H1 (cell line): ENCODE results near the gene RNF125. TPM values are rescaled to one million over a fixed set of nuclear protein-coding genes. Genes with fewer than 3 reads are reported as not detected.

Source experiments
- CTCF ChIA-PET: fragments of 300-600 bp; sonication (Branson Sonifier 250); formaldehyde crosslinking; loops from one replicate; lab custom pipeline; 2021; ENCODE audit not compliant: partially characterized antibody; lab: Charles Lee
- POLR2A ChIA-PET: fragments of 300-600 bp; sonication (Branson Sonifier 250); formaldehyde crosslinking; loops from one replicate; lab custom pipeline; 2021; ENCODE audit warnings: inconsistent platforms; ENCODE audit not compliant: partially characterized antibody; lab: Charles Lee
- DNase-seq, 2 experiments: peaks; one replicate each; pipeline versions ENCODE4 v3.0.0 to v3.0.0-alpha.2; 2010 to 2022; ENCODE audit warnings: low spot score in 2 of 2, low read depth in 1 of 2, mixed read lengths in 1 of 2
- FAIRE-seq: peaks from 2 replicates; lab custom pipeline; 2011; peaks lifted over from hg19 to GRCh38; lab: Jason Lieb, UNC
- H2AFZ ChIP-seq: 2 replicates; pipeline ENCODE4 v1.8.1; 2012; ENCODE audit warnings: low read length, inconsistent platforms
- H2AK5ac ChIP-seq: 2 replicates; pipeline ENCODE4 v1.6.1; 2013; ENCODE audit warnings: low read depth, low read length
- H2BK120ac ChIP-seq: replicated peaks from 2 replicates; pipeline ENCODE3; 2013; ENCODE audit warnings: low read depth, low read length, inconsistent platforms
- H2BK12ac ChIP-seq: 2 replicates; pipeline ENCODE4 v1.6.1; 2013; ENCODE audit warnings: low read depth, low read length
- H2BK15ac ChIP-seq: 2 replicates; pipeline ENCODE4 v1.6.1; 2013; ENCODE audit warnings: low read length
- H2BK20ac ChIP-seq: 2 replicates; pipeline ENCODE4 v1.6.1; 2013; ENCODE audit warnings: low read length
- H2BK5ac ChIP-seq: 2 replicates; pipeline ENCODE4 v1.6.1; 2013; ENCODE audit warnings: low read depth, low read length
- H3K14ac ChIP-seq: 2 replicates; pipeline ENCODE4 v1.6.1; 2013; ENCODE audit warnings: inconsistent platforms; ENCODE audit not compliant: insufficient read length
- H3K18ac ChIP-seq: 2 replicates; pipeline ENCODE4 v1.6.1; 2013; ENCODE audit warnings: low read length; ENCODE audit errors: extremely low read depth
- H3K23ac ChIP-seq: 2 replicates; pipeline ENCODE4 v1.6.1; 2013; ENCODE audit warnings: inconsistent platforms; ENCODE audit not compliant: insufficient read length
- H3K23me2 ChIP-seq: 2 replicates; pipeline ENCODE4 v1.6.1; 2013; ENCODE audit warnings: low read depth, low read length
- H3K27ac ChIP-seq: 2 replicates; pipeline ENCODE4 v1.6.1; 2011; ENCODE audit warnings: low read depth, low read length, inconsistent platforms
- H3K27me3 ChIP-seq, 4 experiments: replicated peaks in 1 of 4; 1 replicate in 1 of 4; 2 replicates in 3 of 4; pipeline versions ENCODE4 v1.6.1 to v1.8.1; 2011 to 2013; ENCODE audit warnings: low read length in 3 of 4, mild to moderate bottlenecking in 3 of 4, inconsistent platforms in 2 of 4, mixed read lengths in 2 of 4, moderate library complexity in 1 of 4; ENCODE audit not compliant: control insufficient read depth in 3 of 4, insufficient read depth in 3 of 4; ENCODE audit errors: extremely low read depth in 1 of 4
- H3K36me3 ChIP-seq, 4 experiments: 2 replicates each; pipeline versions ENCODE4 v1.6.1 to v1.8.1; 2011 to 2013; ENCODE audit warnings: mild to moderate bottlenecking in 4 of 4, low read length in 3 of 4, moderate library complexity in 2 of 4, control low read depth in 1 of 4, inconsistent platforms in 1 of 4; ENCODE audit not compliant: insufficient read depth in 4 of 4, control insufficient read depth in 2 of 4
- H3K4ac ChIP-seq: replicated peaks from 2 replicates; pipeline ENCODE3; 2013; ENCODE audit warnings: low read length, low read depth, mixed read lengths, inconsistent platforms; ENCODE audit not compliant: insufficient read length
- H3K4me1 ChIP-seq, 4 experiments: replicated peaks in 1 of 4; 1 replicate in 1 of 4; 2 replicates in 3 of 4; pipeline versions ENCODE4 v1.6.1 to v1.8.1; 2011 to 2013; ENCODE audit warnings: low read length in 3 of 4, inconsistent platforms in 2 of 4, mixed read lengths in 1 of 4; ENCODE audit not compliant: insufficient read depth in 4 of 4, control insufficient read depth in 3 of 4
- H3K4me2 ChIP-seq, 2 experiments: 2 replicates each; pipeline versions ENCODE4 v1.6.1 to v1.8.1; 2011 to 2013; ENCODE audit warnings: low read depth in 2 of 2, low read length in 2 of 2, control low read depth in 1 of 2, inconsistent platforms in 1 of 2, mild to moderate bottlenecking in 1 of 2; ENCODE audit not compliant: insufficient read depth in 1 of 2
- H3K4me3 ChIP-seq, 4 experiments: fragments of 200-600, 300-600 bp in 1 of 4; sonication (generic), shearing (Covaris generic), sonication (Bioruptor Twin) in 1 of 4; 2 replicates each; pipeline versions ENCODE4 v1.5.1 to v1.8.1; 2011 to 2016; ENCODE audit warnings: low read length in 4 of 4, low read depth in 3 of 4, control low read depth in 2 of 4, inconsistent platforms in 2 of 4, mild to moderate bottlenecking in 2 of 4, mixed read lengths in 1 of 4, moderate library complexity in 1 of 4; ENCODE audit not compliant: insufficient read depth in 2 of 4; ENCODE audit errors: extremely low read depth in 1 of 4
- H3K56ac ChIP-seq: replicated peaks from 2 replicates; pipeline ENCODE3; 2013; ENCODE audit warnings: low read depth, mild to moderate bottlenecking, mixed read lengths, low read length, inconsistent platforms; ENCODE audit not compliant: insufficient read length
- H3K79me1 ChIP-seq: 2 replicates; pipeline ENCODE4 v1.6.1; 2013; ENCODE audit warnings: low read depth, low read length, control low read depth
- H3K79me2 ChIP-seq, 2 experiments: 2 replicates each; pipeline versions ENCODE4 v1.6.1 to v1.8.1; 2012 to 2013; ENCODE audit warnings: low read length in 2 of 2, mild to moderate bottlenecking in 2 of 2, inconsistent platforms in 1 of 2; ENCODE audit not compliant: insufficient read depth in 2 of 2, control insufficient read depth in 1 of 2
- H3K9ac ChIP-seq, 4 experiments: replicated peaks in 1 of 4; 1 replicate in 1 of 4; 2 replicates in 3 of 4; pipeline versions ENCODE4 v1.6.1 to v1.8.1; 2011 to 2013; ENCODE audit warnings: low read depth in 3 of 4, low read length in 3 of 4, control low read depth in 2 of 4, mild to moderate bottlenecking in 2 of 4, moderate library complexity in 2 of 4, inconsistent platforms in 1 of 4; ENCODE audit errors: extremely low read depth in 1 of 4
- H3K9me3 ChIP-seq, 2 experiments: 2 replicates each; pipeline versions ENCODE4 v1.6.1 to v1.8.1; 2012 to 2013; ENCODE audit warnings: mild to moderate bottlenecking in 2 of 2, moderate library complexity in 2 of 2, control low read depth in 1 of 2, inconsistent platforms in 1 of 2, low read depth in 1 of 2, low read length in 1 of 2, mixed read lengths in 1 of 2; ENCODE audit not compliant: insufficient read depth in 2 of 2
- H4K20me1 ChIP-seq, 2 experiments: replicated peaks in 1 of 2; 2 replicates each; pipeline versions ENCODE3 to v1.8.1; 2011 to 2013; ENCODE audit warnings: inconsistent platforms in 2 of 2, low read length in 2 of 2, mild to moderate bottlenecking in 1 of 2; ENCODE audit not compliant: insufficient read depth in 2 of 2, control insufficient read depth in 1 of 2
- H4K5ac ChIP-seq: 2 replicates; pipeline ENCODE4 v1.6.1; 2013; ENCODE audit warnings: low read length, low read depth, mixed read lengths, inconsistent platforms; ENCODE audit not compliant: insufficient read length
- H4K8ac ChIP-seq: 2 replicates; pipeline ENCODE4 v1.8.0; 2013; ENCODE audit warnings: mild to moderate bottlenecking, moderate library complexity, low read length, inconsistent platforms; ENCODE audit not compliant: insufficient read depth; ENCODE audit errors: extremely low read depth
- H4K91ac ChIP-seq: replicated peaks from 2 replicates; pipeline ENCODE3; 2013; ENCODE audit warnings: low read length, mixed read lengths, inconsistent platforms; ENCODE audit not compliant: insufficient read length
- ASH2L ChIP-seq: fragments of 200-600, 300-600 bp; sonication (generic); IDR thresholded peaks from one replicate; pipeline ENCODE4 v1.7.1; 2017; ENCODE audit warnings: low read length
- BCL11A ChIP-seq, 2 experiments: IDR thresholded peaks; one replicate each; pipeline ENCODE4 v1.6.1; 2011; ENCODE audit warnings: low read depth in 2 of 2, low read length in 2 of 2, mild to moderate bottlenecking in 2 of 2
- CBX8 ChIP-seq: fragments of 300-800, 300-1000 bp; sonication (generic); IDR thresholded peaks from 2 replicates; pipeline ENCODE4 v1.7.1; 2016; ENCODE audit warnings: low read depth, low read length, borderline replicate concordance
- GABPA ChIP-seq: IDR thresholded peaks from 2 replicates; pipeline ENCODE4 v1.6.1; 2011; ENCODE audit warnings: mild to moderate bottlenecking, low read length, moderate library complexity, borderline replicate concordance; ENCODE audit not compliant: insufficient read depth
- KDM4A ChIP-seq: IDR thresholded peaks from one replicate; pipeline ENCODE4 v1.7.1; 2012; ENCODE audit warnings: low read depth, mild to moderate bottlenecking, moderate library complexity, low read length, inconsistent platforms; ENCODE audit not compliant: severe bottlenecking
- MAFK ChIP-seq: IDR thresholded peaks from 2 replicates; pipeline ENCODE4 v1.6.1; 2012; ENCODE audit warnings: low read depth, mild to moderate bottlenecking, improper control_type of control experiment, low read length
- NRF1 ChIP-seq: IDR thresholded peaks from 2 replicates; pipeline ENCODE4 v1.6.1; 2011; ENCODE audit warnings: mild to moderate bottlenecking, low read depth, low read length, improper control_type of control experiment
- RFX5 ChIP-seq: IDR thresholded peaks from 2 replicates; pipeline ENCODE4 v1.6.1; 2011; ENCODE audit warnings: low read depth, low read length, improper control_type of control experiment, borderline replicate concordance
- SP2 ChIP-seq: IDR thresholded peaks from 2 replicates; pipeline ENCODE4 v1.6.1; 2012; ENCODE audit warnings: mild to moderate bottlenecking, low read length, inconsistent platforms
- ZNF274 ChIP-seq: IDR thresholded peaks from 2 replicates; pipeline ENCODE4 v1.7.0; 2012; ENCODE audit warnings: low read length, borderline replicate concordance; ENCODE audit errors: extremely low read depth
- WGBS, 2 experiments: shearing (Covaris generic) in 1 of 2; methylation state at CpG; one replicate each; pipeline versions ENCODE4 v1.1.6 to v1.1.7; 2013 to 2015; ENCODE audit warnings: low lambda C conversion rate in 2 of 2, mixed read lengths in 2 of 2, inconsistent platforms in 1 of 2, low coverage in 1 of 2, missing lambda C conversion rate in 1 of 2; ENCODE audit not compliant: insufficient replicate concordance in 2 of 2, insufficient coverage in 1 of 2, insufficient read length in 1 of 2; ENCODE audit errors: extremely low coverage in 1 of 2, missing lambda C conversion rate in 1 of 2; 5-methylcytosine and 5-hydroxymethylcytosine counted together
- polyA plus RNA-seq, 7 experiments: library from polyadenylated mRNA; depleted of rRNA in 3 of 7; stranded (reverse) in 5 of 7; unstranded in 2 of 7; fragments of >200 nt in 5 of 7; fragments of 200-250 nt in 2 of 7; gene quantifications; 1 replicate in 5 of 7; 2 replicates in 1 of 7; 4 replicates in 1 of 7; pipeline versions ENCODE4 v1.2.1 to v1.2.3, GENCODE V29; 2011 to 2013; ENCODE audit warnings: missing spikeins in 2 of 7, mixed read lengths in 2 of 7
- total RNA-seq: library from RNA; stranded (reverse); fragmentation: NEBNext Ultra II Directional; extraction: Animal tissue kit (Norgen Biotek cat#: 25700); gene quantifications from 2 replicates; pipeline ENCODE4 v1.2.1, GENCODE V29; 2021
- TF ChIP-seq, protein P1 (sequence below), 3 experiments: IDR thresholded peaks; 1 replicate in 2 of 3; 2 replicates in 1 of 3; pipeline versions ENCODE4 v1.5.1 to v1.6.1; 2011; ENCODE audit warnings: low read length in 3 of 3, mild to moderate bottlenecking in 3 of 3, inconsistent platforms in 2 of 3, low read depth in 1 of 3, moderate library complexity in 1 of 3; ENCODE audit not compliant: insufficient read depth in 1 of 3; ENCODE audit errors: control extremely low read depth in 1 of 3

Gene RNF125
- total and polyA plus RNA-seq, 2 of the 8 experiments (the other 6 are each of a cell fraction or from before 2014, with no cell fraction given) = 14.3 to 15.2 TPM

DNA sequence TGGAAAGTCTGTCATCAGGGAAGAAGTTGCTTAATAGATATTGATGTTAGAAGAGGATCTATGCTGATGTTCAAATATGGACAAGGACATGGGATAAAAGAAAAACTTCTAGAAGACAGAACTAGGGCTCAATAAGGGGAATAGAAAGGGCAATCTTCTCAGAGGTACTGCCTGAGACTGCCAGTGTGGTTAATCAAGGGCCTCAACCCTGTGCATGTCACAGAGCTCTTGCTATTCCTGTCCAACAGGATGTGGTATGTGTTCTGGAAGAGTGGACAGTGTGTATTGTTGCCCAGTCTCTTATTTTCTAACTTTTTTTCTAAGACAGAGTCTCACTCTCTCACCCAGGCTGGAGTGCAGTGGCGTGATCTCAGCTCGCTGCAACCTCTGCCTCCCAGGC, 27.8 kb upstream of the RNF125 start:
- Histone ChIP-seq H3K14ac (no peak overlapping the region), H3K9me3 (no peaks in the 10 kb centered on the region), H3K4ac (no peak overlapping the region), H4K8ac (no peak overlapping the region), H4K20me1 (no peaks in the 10 kb centered on the region), H2BK120ac (no peak overlapping the region), H3K27me3 (no peaks in the 10 kb centered on the region), H3K27ac (no peak overlapping the region), H3K23me2 (no peaks in the 10 kb centered on the region), H4K5ac (no peak overlapping the region), H2BK5ac (no peak overlapping the region), H3K4me3 (no peak overlapping the region), H2BK12ac (no peak overlapping the region), H3K4me1 (peaks cover 0 to 4% (median 2%) of the 10 kb centered on the region in 4 experiments; a peak in 2 of 7 replicates), H2BK15ac (no peak overlapping the region), H3K4me2 (no peak overlapping the region), H3K23ac (no peak overlapping the region), H3K56ac (no peak overlapping the region), H2AFZ (no peak overlapping the region), H3K18ac (no peak overlapping the region), H4K91ac (no peak overlapping the region), H3K79me2 (no peaks in the 10 kb centered on the region), H3K79me1 (no peaks in the 10 kb centered on the region), H3K9ac (no peak overlapping the region), H2AK5ac (no peak overlapping the region), H2BK20ac (no peak overlapping the region), H3K36me3 (no peaks in the 10 kb centered on the region)
- WGBS, 2 experiments = 96% methylated on average over 2 of the region's 2 CpGs; no CpG with 5 or more reads in 1 of the 2 experiments
- TF ChIP-seq ASH2L (no peak), GABPA (no peak), MAFK (no peak), BCL11A (IDR thresholded peaks at IDR 0.05; ENCODE audit: low read depth in 2 of 2, low read length in 2 of 2) (no peak), NRF1 (no peak), CBX8 (no peak), SP2 (no peak), ZNF274 (no peak), RFX5 (no peak), KDM4A (no peak)
- TF ChIP-seq, protein P1, sequence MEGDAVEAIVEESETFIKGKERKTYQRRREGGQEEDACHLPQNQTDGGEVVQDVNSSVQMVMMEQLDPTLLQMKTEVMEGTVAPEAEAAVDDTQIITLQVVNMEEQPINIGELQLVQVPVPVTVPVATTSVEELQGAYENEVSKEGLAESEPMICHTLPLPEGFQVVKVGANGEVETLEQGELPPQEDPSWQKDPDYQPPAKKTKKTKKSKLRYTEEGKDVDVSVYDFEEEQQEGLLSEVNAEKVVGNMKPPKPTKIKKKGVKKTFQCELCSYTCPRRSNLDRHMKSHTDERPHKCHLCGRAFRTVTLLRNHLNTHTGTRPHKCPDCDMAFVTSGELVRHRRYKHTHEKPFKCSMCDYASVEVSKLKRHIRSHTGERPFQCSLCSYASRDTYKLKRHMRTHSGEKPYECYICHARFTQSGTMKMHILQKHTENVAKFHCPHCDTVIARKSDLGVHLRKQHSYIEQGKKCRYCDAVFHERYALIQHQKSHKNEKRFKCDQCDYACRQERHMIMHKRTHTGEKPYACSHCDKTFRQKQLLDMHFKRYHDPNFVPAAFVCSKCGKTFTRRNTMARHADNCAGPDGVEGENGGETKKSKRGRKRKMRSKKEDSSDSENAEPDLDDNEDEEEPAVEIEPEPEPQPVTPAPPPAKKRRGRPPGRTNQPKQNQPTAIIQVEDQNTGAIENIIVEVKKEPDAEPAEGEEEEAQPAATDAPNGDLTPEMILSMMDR (IDR thresholded peaks at IDR 0.05; ENCODE audit: control extremely low read depth in 1 of 3, insufficient read depth in 1 of 3, low read depth in 1 of 3, low read length in 3 of 3) = no peak
- ChIA-PET POLR2A (no interaction called here), CTCF (no interaction called here)
- no peak for FAIRE-seq
- DNase-seq = no peak
